ENCODE results near the gene MS4A2.
"Not testable (repeated sequence)": the region's sequence is repeated elsewhere in the genome, so short reads cannot be mapped to it uniquely, and the experiment has no call there.

MS4A2 gene

GRCh38 chr11:60101368-60101767 is 12.9 kb downstream of the MS4A2 start:
- DNase-seq (ENCODE audit: low read depth in 2 of 2): not testable (repeated sequence)

- not testable (repeated sequence) for DNase-seq (ENCODE audit: low read depth in 2 of 2)
These were observed 16.1 kb downstream of the MS4A2 start for GRCh38 chr11:60104471-60105115.

GRCh38 chr11:60108631-60109030 is 20.2 kb downstream of the MS4A2 start:
- not testable (repeated sequence) for DNase-seq (ENCODE audit: low read depth in 2 of 2)

GRCh38 chr11:60111793-60112192 is 23.3 kb downstream of the MS4A2 start:
- no peak for DNase-seq (ENCODE audit: low read depth in 2 of 2)

GRCh38 chr11:60116996-60117790 is 28.7 kb downstream of the MS4A2 start:
- DNase-seq (ENCODE audit: low read depth in 2 of 2): no peak

- no peak for DNase-seq (ENCODE audit: low read depth in 2 of 2)
These were observed 29.9 kb downstream of the MS4A2 start for GRCh38 chr11:60118338-60118737.

GRCh38 chr11:60119710-60120109 is 31.2 kb downstream of the MS4A2 start:
- no peak for DNase-seq (ENCODE audit: low read depth in 2 of 2)

- DNase-seq (ENCODE audit: low read depth in 2 of 2): no peak
These were observed 32.8 kb downstream of the MS4A2 start for GRCh38 chr11:60121264-60121663.

- DNase-seq (ENCODE audit: low read depth in 2 of 2): no peak
These were observed 34.1 kb downstream of the MS4A2 start for GRCh38 chr11:60122414-60123036.

GRCh38 chr11:60124802-60125432 is 36.5 kb downstream of the MS4A2 start:
- no peak for DNase-seq (ENCODE audit: low read depth in 2 of 2)

GRCh38 chr11:60125956-60126585 is 37.6 kb downstream of the MS4A2 start:
- DNase-seq (ENCODE audit: low read depth in 2 of 2): no peak

- DNase-seq (ENCODE audit: low read depth in 2 of 2): no peak
These were observed 38.9 kb downstream of the MS4A2 start for GRCh38 chr11:60127311-60127811.

- no peak for DNase-seq (ENCODE audit: low read depth in 2 of 2)
These were observed 39.9 kb downstream of the MS4A2 start for GRCh38 chr11:60128376-60128775.

GRCh38 chr11:60128866-60129265 is 40.4 kb downstream of the MS4A2 start:
- not testable (repeated sequence) for DNase-seq (ENCODE audit: low read depth in 2 of 2)

GRCh38 chr11:60129853-60130252 is 41.4 kb downstream of the MS4A2 start:
- no peak for DNase-seq (ENCODE audit: low read depth in 2 of 2)

GRCh38 chr11:60130496-60130895 is 42.0 kb downstream of the MS4A2 start:
- DNase-seq (ENCODE audit: low read depth in 2 of 2): no peak

GRCh38 chr11:60131912-60132311 is 43.4 kb downstream of the MS4A2 start:
- DNase-seq (ENCODE audit: low read depth in 2 of 2): no peak

GRCh38 chr11:60133917-60134316 is 45.5 kb downstream of the MS4A2 start:
- no peak for DNase-seq (ENCODE audit: low read depth in 2 of 2)

- DNase-seq (ENCODE audit: low read depth in 2 of 2): no peak
These were observed 55.3 kb downstream of the MS4A2 start for GRCh38 chr11:60143768-60144167.

GRCh38 chr11:60145677-60146076 is 57.2 kb downstream of the MS4A2 start:
- DNase-seq (ENCODE audit: low read depth in 2 of 2): no peak
